HepG2 (cell line): ENCODE measurements around the gene PPP2R5B. TPM values are rescaled to one million over a fixed set of nuclear protein-coding genes. Genes with fewer than 3 reads are reported as not detected.
A peak's percentile ranks its signal among the peaks of the same experiment; 100 is the strongest.

ENCODE experiments used
- BORCS8-MEF2B ChIP-seq: sonication (generic); formaldehyde crosslinking; IDR thresholded peaks from 2 replicates; pipeline ENCODE4 v1.8.0; 2022; ENCODE audit warnings: mild to moderate bottlenecking, missing genetic modification reagents
- CREM ChIP-seq, 2 experiments: sonication (generic) in 1 of 2; formaldehyde crosslinking in 1 of 2; IDR thresholded peaks; 2 replicates each; pipeline versions ENCODE4 v1.4.0 to v1.6.1; 2016 to 2020; ENCODE audit warnings: antibody characterized with exemption in 1 of 2, mild to moderate bottlenecking in 1 of 2, missing genetic modification reagents in 1 of 2
- KDM5B ChIP-seq: sonication (generic); formaldehyde crosslinking; IDR thresholded peaks from 2 replicates; pipeline ENCODE4 v1.4.0; 2020; ENCODE audit warnings: missing genetic modification reagents, mild to moderate bottlenecking, borderline replicate concordance
- KMT2B ChIP-seq: IDR thresholded peaks from 2 replicates; pipeline ENCODE4 v1.6.1; 2016; ENCODE audit warnings: missing genetic modification reagents, missing compliant biosample characterization
- MED8 ChIP-seq: sonication (generic); formaldehyde crosslinking; IDR thresholded peaks from 2 replicates; pipeline ENCODE4 v1.8.1; 2023; ENCODE audit warnings: mild to moderate bottlenecking, missing genetic modification reagents; ENCODE audit not compliant: insufficient replicate concordance
- POLR2AphosphoS5 ChIP-seq: IDR thresholded peaks from 2 replicates; pipeline ENCODE4 v1.6.1; 2012; ENCODE audit warnings: low read depth, low read length
- STAG1 ChIP-seq: sonication (generic); formaldehyde crosslinking; IDR thresholded peaks from 2 replicates; pipeline ENCODE4 v1.4.0; 2020; ENCODE audit warnings: missing genetic modification reagents
- TBX2 ChIP-seq: sonication (generic); formaldehyde crosslinking; IDR thresholded peaks from 2 replicates; pipeline ENCODE4 v1.5.0; 2020; ENCODE audit warnings: missing genetic modification reagents, mild to moderate bottlenecking, borderline replicate concordance
- TOPORS ChIP-seq: sonication (generic); formaldehyde crosslinking; IDR thresholded peaks from 2 replicates; pipeline ENCODE4 v1.8.0; 2023; ENCODE audit warnings: mild to moderate bottlenecking, missing genetic modification reagents
- YY1 ChIP-seq: IDR thresholded peaks from 2 replicates; pipeline ENCODE4 v1.6.1; 2011; ENCODE audit warnings: low read length, low read depth, moderate library complexity, mild to moderate bottlenecking; ENCODE audit not compliant: insufficient read depth, insufficient replicate concordance
- ZBTB42 ChIP-seq: sonication (generic); formaldehyde crosslinking; IDR thresholded peaks from 2 replicates; pipeline ENCODE4 v1.5.0; 2020; ENCODE audit warnings: mild to moderate bottlenecking, missing genetic modification reagents
- ZFX ChIP-seq: sonication (generic); formaldehyde crosslinking; IDR thresholded peaks from 2 replicates; pipeline ENCODE4 v1.4.0; 2020; ENCODE audit warnings: mild to moderate bottlenecking, low read depth, missing genetic modification reagents, moderate library complexity
- ZNF749 ChIP-seq: sonication (generic); formaldehyde crosslinking; IDR thresholded peaks from 2 replicates; pipeline ENCODE4 v1.8.0; 2022; ENCODE audit warnings: mild to moderate bottlenecking, missing genetic modification reagents, moderate library complexity, borderline replicate concordance
- ZNF788 ChIP-seq: sonication (generic); formaldehyde crosslinking; IDR thresholded peaks from 2 replicates; pipeline ENCODE4 v1.5.0; 2020; ENCODE audit warnings: mild to moderate bottlenecking, missing genetic modification reagents, borderline replicate concordance
- polyA plus RNA-seq, 8 experiments: library from polyadenylated mRNA; depleted of rRNA in 3 of 8; stranded (reverse) in 7 of 8; unstranded in 1 of 8; fragments of >200 nt; fragmentation: Illumina TruSeq in 4 of 8; extraction: Trizol in 4 of 8; gene quantifications; 2 replicates each; pipeline versions ENCODE4 v1.2.1 to v1.2.3, GENCODE V29; 2011 to 2016; ENCODE audit warnings: low read depth in 4 of 8, missing spikeins in 1 of 8, mixed read lengths in 1 of 8; ENCODE audit not compliant: insufficient read depth in 1 of 8
- total RNA-seq, 5 experiments: library from RNA; depleted of rRNA; stranded (reverse); fragments of >200 nt; fragmentation: Illumina TruSeq; extraction: Trizol; gene quantifications; 2 replicates each; pipeline ENCODE4 v1.2.3, GENCODE V29; 2016; ENCODE audit warnings: low read depth in 1 of 5
- TF ChIP-seq, protein P1 (sequence below): sonication (generic); formaldehyde crosslinking; IDR thresholded peaks from 2 replicates; pipeline ENCODE4 v1.4.0; 2020; ENCODE audit warnings: missing genetic modification reagents, borderline replicate concordance
- TF ChIP-seq, protein P2 (sequence below): sonication (generic); formaldehyde crosslinking; IDR thresholded peaks from 2 replicates; pipeline ENCODE4 v1.4.0; 2020; ENCODE audit warnings: missing genetic modification reagents
- TF ChIP-seq, protein P3 (sequence below): sonication (generic); formaldehyde crosslinking; IDR thresholded peaks from 2 replicates; pipeline ENCODE4 v1.8.1; 2022; ENCODE audit warnings: low read depth, mild to moderate bottlenecking, missing genetic modification reagents

Gene PPP2R5B
- total and polyA plus RNA-seq, 2 of the 13 experiments (the other 11 are each of a cell fraction or from before 2014, with no cell fraction given) = 2.3 to 8.3 TPM

DNA sequence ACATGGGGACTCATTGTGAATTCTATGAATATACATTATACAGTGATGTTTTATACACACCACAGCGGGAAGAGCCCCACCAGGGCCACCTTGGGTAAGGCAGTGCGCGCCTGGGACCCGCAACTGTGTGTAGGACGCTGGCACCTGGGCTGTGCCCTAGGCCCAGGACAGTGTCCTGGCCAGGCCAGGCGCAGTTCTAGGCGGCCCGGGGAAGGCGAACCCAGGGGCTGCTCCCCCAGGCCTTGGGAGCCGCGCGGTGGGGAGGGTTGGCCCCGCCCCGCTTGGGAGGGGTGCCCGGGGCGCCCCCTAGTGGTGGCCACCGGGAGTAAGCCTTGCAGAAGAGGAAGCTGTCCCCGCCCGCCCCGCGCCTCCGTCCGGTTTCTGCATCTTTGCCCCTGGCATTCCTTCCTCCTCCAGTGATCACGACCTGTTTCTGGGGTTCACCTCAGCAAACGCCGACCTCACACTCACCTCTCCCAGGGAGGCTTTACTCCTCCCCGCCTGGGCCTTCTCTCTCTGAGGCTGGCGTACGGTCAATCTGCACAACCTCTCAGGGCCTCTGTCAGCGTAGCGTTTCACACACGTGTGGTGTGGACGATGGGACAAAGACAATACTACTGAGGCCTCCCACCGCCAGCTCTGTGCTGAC lies 36.6 kb upstream of the PPP2R5B start (continued):
- TF ChIP-seq KDM5B (CRISPR knock-in tag) (peak; percentile 81), ZNF749 (CRISPR knock-in tag) (peak; percentile 38; the same call in 1 of the 2 replicates), MED8 (CRISPR knock-in tag) (peak; percentile 34), TOPORS (CRISPR knock-in tag) (peak; percentile 61; the same call in 1 of the 2 replicates), STAG1 (CRISPR knock-in tag) (peak; percentile 41), POLR2AphosphoS5 (peak; percentile 41; the same call in 1 of the 2 replicates), ZNF788 (CRISPR knock-in tag) (no peak; the same call in 1 of the 2 replicates), BORCS8-MEF2B (CRISPR knock-in tag) (peak; percentile 66; the same call in 1 of the 2 replicates), ZFX (CRISPR knock-in tag) (peak; percentile 63), TBX2 (CRISPR knock-in tag) (peak; percentile 44; the same call in 1 of the 2 replicates), KMT2B (CRISPR knock-in tag) (no peak), ZBTB42 (CRISPR knock-in tag) (no peak), YY1 (peak; percentile 48), CREM (IDR thresholded peaks at IDR 0.05) (0 out of 2 replicates have a peak, but pooled peaks have one; percentile 27), CREM (CRISPR knock-in tag; IDR thresholded peaks at IDR 0.05) (no peak)
- TF ChIP-seq, protein P1, sequence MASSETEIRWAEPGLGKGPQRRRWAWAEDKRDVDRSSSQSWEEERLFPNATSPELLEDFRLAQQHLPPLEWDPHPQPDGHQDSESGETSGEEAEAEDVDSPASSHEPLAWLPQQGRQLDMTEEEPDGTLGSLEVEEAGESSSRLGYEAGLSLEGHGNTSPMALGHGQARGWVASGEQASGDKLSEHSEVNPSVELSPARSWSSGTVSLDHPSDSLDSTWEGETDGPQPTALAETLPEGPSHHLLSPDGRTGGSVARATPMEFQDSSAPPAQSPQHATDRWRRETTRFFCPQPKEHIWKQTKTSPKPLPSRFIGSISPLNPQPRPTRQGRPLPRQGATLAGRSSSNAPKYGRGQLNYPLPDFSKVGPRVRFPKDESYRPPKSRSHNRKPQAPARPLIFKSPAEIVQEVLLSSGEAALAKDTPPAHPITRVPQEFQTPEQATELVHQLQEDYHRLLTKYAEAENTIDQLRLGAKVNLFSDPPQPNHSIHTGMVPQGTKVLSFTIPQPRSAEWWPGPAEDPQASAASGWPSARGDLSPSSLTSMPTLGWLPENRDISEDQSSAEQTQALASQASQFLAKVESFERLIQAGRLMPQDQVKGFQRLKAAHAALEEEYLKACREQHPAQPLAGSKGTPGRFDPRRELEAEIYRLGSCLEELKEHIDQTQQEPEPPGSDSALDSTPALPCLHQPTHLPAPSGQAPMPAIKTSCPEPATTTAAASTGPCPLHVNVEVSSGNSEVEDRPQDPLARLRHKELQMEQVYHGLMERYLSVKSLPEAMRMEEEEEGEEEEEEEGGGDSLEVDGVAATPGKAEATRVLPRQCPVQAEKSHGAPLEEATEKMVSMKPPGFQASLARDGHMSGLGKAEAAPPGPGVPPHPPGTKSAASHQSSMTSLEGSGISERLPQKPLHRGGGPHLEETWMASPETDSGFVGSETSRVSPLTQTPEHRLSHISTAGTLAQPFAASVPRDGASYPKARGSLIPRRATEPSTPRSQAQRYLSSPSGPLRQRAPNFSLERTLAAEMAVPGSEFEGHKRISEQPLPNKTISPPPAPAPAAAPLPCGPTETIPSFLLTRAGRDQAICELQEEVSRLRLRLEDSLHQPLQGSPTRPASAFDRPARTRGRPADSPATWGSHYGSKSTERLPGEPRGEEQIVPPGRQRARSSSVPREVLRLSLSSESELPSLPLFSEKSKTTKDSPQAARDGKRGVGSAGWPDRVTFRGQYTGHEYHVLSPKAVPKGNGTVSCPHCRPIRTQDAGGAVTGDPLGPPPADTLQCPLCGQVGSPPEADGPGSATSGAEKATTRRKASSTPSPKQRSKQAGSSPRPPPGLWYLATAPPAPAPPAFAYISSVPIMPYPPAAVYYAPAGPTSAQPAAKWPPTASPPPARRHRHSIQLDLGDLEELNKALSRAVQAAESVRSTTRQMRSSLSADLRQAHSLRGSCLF (CRISPR knock-in tag) = peak; percentile 58; the same call in 1 of the 2 replicates
- TF ChIP-seq, protein P2, sequence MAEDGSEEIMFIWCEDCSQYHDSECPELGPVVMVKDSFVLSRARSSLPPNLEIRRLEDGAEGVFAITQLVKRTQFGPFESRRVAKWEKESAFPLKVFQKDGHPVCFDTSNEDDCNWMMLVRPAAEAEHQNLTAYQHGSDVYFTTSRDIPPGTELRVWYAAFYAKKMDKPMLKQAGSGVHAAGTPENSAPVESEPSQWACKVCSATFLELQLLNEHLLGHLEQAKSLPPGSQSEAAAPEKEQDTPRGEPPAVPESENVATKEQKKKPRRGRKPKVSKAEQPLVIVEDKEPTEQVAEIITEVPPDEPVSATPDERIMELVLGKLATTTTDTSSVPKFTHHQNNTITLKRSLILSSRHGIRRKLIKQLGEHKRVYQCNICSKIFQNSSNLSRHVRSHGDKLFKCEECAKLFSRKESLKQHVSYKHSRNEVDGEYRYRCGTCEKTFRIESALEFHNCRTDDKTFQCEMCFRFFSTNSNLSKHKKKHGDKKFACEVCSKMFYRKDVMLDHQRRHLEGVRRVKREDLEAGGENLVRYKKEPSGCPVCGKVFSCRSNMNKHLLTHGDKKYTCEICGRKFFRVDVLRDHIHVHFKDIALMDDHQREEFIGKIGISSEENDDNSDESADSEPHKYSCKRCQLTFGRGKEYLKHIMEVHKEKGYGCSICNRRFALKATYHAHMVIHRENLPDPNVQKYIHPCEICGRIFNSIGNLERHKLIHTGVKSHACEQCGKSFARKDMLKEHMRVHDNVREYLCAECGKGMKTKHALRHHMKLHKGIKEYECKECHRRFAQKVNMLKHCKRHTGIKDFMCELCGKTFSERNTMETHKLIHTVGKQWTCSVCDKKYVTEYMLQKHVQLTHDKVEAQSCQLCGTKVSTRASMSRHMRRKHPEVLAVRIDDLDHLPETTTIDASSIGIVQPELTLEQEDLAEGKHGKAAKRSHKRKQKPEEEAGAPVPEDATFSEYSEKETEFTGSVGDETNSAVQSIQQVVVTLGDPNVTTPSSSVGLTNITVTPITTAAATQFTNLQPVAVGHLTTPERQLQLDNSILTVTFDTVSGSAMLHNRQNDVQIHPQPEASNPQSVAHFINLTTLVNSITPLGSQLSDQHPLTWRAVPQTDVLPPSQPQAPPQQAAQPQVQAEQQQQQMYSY (CRISPR knock-in tag) = no peak
- TF ChIP-seq, protein P3, sequence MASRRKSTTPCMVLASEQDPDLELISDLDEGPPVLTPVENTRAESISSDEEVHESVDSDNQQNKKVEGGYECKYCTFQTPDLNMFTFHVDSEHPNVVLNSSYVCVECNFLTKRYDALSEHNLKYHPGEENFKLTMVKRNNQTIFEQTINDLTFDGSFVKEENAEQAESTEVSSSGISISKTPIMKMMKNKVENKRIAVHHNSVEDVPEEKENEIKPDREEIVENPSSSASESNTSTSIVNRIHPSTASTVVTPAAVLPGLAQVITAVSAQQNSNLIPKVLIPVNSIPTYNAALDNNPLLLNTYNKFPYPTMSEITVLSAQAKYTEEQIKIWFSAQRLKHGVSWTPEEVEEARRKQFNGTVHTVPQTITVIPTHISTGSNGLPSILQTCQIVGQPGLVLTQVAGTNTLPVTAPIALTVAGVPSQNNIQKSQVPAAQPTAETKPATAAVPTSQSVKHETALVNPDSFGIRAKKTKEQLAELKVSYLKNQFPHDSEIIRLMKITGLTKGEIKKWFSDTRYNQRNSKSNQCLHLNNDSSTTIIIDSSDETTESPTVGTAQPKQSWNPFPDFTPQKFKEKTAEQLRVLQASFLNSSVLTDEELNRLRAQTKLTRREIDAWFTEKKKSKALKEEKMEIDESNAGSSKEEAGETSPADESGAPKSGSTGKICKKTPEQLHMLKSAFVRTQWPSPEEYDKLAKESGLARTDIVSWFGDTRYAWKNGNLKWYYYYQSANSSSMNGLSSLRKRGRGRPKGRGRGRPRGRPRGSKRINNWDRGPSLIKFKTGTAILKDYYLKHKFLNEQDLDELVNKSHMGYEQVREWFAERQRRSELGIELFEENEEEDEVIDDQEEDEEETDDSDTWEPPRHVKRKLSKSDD (CRISPR knock-in tag) = 0 out of 2 replicates have a peak, but pooled peaks have one; percentile 18
